Endodermal cell (in vitro differentiated cells): ENCODE results near the gene RIC1. TPM values are rescaled to one million over a fixed set of nuclear protein-coding genes. Genes with fewer than 3 reads are reported as not detected.

Experiments used
- DNase-seq: peaks from one replicate; pipeline ENCODE4 v3.0.0-alpha.2; 2017
- H3K27ac ChIP-seq: 2 replicates; pipeline ENCODE4 v1.5.1; 2013; ENCODE audit warnings: mild to moderate bottlenecking, low read depth, low read length, moderate library complexity
- H3K27me3 ChIP-seq: 2 replicates; pipeline ENCODE4 v1.6.1; 2013; ENCODE audit warnings: mild to moderate bottlenecking, low read length, moderate library complexity; ENCODE audit not compliant: insufficient read depth, control insufficient read depth, poor library complexity, severe bottlenecking
- H3K36me3 ChIP-seq: 2 replicates; pipeline ENCODE4 v1.7.0; 2013; ENCODE audit warnings: mild to moderate bottlenecking, low read length, moderate library complexity; ENCODE audit not compliant: control insufficient read depth, insufficient read depth
- H3K4me1 ChIP-seq: one replicate; pipeline ENCODE4 v1.7.0; 2013; ENCODE audit warnings: low read length; ENCODE audit not compliant: control insufficient read depth, insufficient read depth
- H3K4me3 ChIP-seq: 2 replicates; pipeline ENCODE4 v1.5.1; 2013; ENCODE audit warnings: mild to moderate bottlenecking, low read length, moderate library complexity
- H3K9ac ChIP-seq: 2 replicates; pipeline ENCODE4 v1.6.1; 2013; ENCODE audit warnings: mild to moderate bottlenecking, low read length, moderate library complexity; ENCODE audit not compliant: poor library complexity, severe bottlenecking; ENCODE audit errors: extremely low read depth
- H3K9me3 ChIP-seq: 2 replicates; pipeline ENCODE4 v1.6.1; 2013; ENCODE audit warnings: mild to moderate bottlenecking, low read length, moderate library complexity; ENCODE audit not compliant: control insufficient read depth
- H3K27ac Mint-ChIP-seq: 2 replicates; pipeline ENCODE4 v1.8.0; 2020; ENCODE audit warnings: mixed read lengths
- H3K27me3 Mint-ChIP-seq: 2 replicates; pipeline ENCODE4 v1.8.0; 2021; ENCODE audit warnings: mild to moderate bottlenecking, mixed read lengths; ENCODE audit not compliant: insufficient read depth
- H3K36me3 Mint-ChIP-seq: 2 replicates; pipeline ENCODE4 v1.8.0; 2020; ENCODE audit warnings: low read depth, mixed read lengths
- H3K4me1 Mint-ChIP-seq: 2 replicates; pipeline ENCODE4 v1.8.0; 2020; ENCODE audit warnings: mixed read lengths
- H3K4me3 Mint-ChIP-seq: 2 replicates; pipeline ENCODE4 v1.8.0; 2020; ENCODE audit warnings: mild to moderate bottlenecking, moderate library complexity, mixed read lengths
- H3K9me3 Mint-ChIP-seq: 2 replicates; pipeline ENCODE4 v1.8.0; 2020; ENCODE audit warnings: mild to moderate bottlenecking, mixed read lengths
- WGBS, 2 experiments: methylation state at CpG; one replicate each; pipeline versions ENCODE4 v1.1.5 to v1.1.7; 2013; ENCODE audit warnings: missing lambda C conversion rate in 2 of 2, mixed read lengths in 1 of 2; ENCODE audit not compliant: insufficient coverage in 1 of 2, insufficient read length in 1 of 2; 5-methylcytosine and 5-hydroxymethylcytosine counted together
- total RNA-seq, 2 donors: library from RNA; stranded (reverse); fragmentation: NEBNext Ultra II Directional in 1 of 2; extraction: Animal tissue kit (Norgen Biotek cat#: 25700) in 1 of 2; gene quantifications; 2 replicates in 1 of 2; 3 replicates in 1 of 2; pipeline ENCODE4 v1.2.1, GENCODE V29; 2021
- TF ChIP-seq, protein P1 (sequence below): fragments of 200-600 bp; sonication (generic); conservative IDR thresholded peaks from 2 replicates; pipeline ENCODE4 v1.5.0; 2021; ENCODE audit warnings: antibody characterized with exemption, mild to moderate bottlenecking

The RIC1 gene
- total RNA-seq, 2 donors from 2014 or later, result 27.0 to 27.1 TPM

- H3K27me3 Mint-ChIP-seq, result no peaks in the 10 kb centered on the region
- H3K9me3 ChIP-seq, result no peaks in the 10 kb centered on the region
- TF ChIP-seq, protein P1, sequence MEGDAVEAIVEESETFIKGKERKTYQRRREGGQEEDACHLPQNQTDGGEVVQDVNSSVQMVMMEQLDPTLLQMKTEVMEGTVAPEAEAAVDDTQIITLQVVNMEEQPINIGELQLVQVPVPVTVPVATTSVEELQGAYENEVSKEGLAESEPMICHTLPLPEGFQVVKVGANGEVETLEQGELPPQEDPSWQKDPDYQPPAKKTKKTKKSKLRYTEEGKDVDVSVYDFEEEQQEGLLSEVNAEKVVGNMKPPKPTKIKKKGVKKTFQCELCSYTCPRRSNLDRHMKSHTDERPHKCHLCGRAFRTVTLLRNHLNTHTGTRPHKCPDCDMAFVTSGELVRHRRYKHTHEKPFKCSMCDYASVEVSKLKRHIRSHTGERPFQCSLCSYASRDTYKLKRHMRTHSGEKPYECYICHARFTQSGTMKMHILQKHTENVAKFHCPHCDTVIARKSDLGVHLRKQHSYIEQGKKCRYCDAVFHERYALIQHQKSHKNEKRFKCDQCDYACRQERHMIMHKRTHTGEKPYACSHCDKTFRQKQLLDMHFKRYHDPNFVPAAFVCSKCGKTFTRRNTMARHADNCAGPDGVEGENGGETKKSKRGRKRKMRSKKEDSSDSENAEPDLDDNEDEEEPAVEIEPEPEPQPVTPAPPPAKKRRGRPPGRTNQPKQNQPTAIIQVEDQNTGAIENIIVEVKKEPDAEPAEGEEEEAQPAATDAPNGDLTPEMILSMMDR, result no peak
- H3K9me3 Mint-ChIP-seq, result no peaks in the 10 kb centered on the region
- H3K4me1 Mint-ChIP-seq, result no peaks in the 10 kb centered on the region
- no peak overlapping the region for H3K9ac ChIP-seq
- WGBS, 2 experiments, result 80 to 95% methylated on average over 1 to 2 of the region's 2 CpGs
- peaks cover 24% of the 10 kb centered on the region for H3K36me3 ChIP-seq
- H3K27ac Mint-ChIP-seq, result no peak overlapping the region
- no peak overlapping the region for H3K4me3 Mint-ChIP-seq
- H3K27me3 ChIP-seq, result no peaks in the 10 kb centered on the region
- no peak for DNase-seq
- H3K27ac ChIP-seq, result no peak overlapping the region
- peaks cover 4% of the 10 kb centered on the region for H3K36me3 Mint-ChIP-seq
- no peaks in the 10 kb centered on the region for H3K4me1 ChIP-seq
- H3K4me3 ChIP-seq, result no peak overlapping the region
Measured at GRCh38 chr9:5696884-5697283, 68.0 kb downstream of the RIC1 start.

DNA sequence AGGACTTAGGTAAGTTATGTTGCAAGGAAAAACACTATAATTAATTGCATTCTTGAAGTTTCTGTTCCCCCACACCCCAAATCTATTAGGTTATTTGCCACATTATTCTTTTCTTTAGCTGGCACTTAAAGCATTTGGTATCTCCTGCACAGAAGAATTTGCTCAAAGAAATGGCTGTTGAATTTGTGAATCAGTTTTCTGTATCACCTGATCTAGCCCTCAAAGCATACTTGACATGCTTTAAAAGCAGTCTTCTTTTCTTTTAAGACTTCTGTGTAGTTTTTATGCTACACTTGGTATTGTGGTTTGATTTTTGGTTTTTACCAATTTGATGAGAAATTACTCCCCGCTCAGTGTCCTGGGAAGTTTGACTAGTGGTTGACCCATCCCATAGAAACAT is 69.1 kb downstream of the RIC1 start:
- Histone ChIP-seq H3K9me3 (no peaks in the 10 kb centered on the region), H3K9ac (no peak overlapping the region), H3K4me3 (no peak overlapping the region), H3K27ac (no peak overlapping the region), H3K27me3 (no peaks in the 10 kb centered on the region), H3K36me3 (peaks cover 27% of the 10 kb centered on the region), H3K4me1 (no peaks in the 10 kb centered on the region)
- Mint-ChIP-seq H3K4me1 (no peaks in the 10 kb centered on the region), H3K27ac (no peak overlapping the region), H3K36me3 (peaks cover 13% of the 10 kb centered on the region), H3K4me3 (no peak overlapping the region), H3K27me3 (no peaks in the 10 kb centered on the region), H3K9me3 (peaks cover 2% of the 10 kb centered on the region)
- no peak for DNase-seq
- 100% methylated on average over 1 of the region's 1 CpG; no CpG with 5 or more reads in 1 of the 2 experiments for WGBS, 2 experiments
- TF ChIP-seq, protein P1, result no peak

DNA sequence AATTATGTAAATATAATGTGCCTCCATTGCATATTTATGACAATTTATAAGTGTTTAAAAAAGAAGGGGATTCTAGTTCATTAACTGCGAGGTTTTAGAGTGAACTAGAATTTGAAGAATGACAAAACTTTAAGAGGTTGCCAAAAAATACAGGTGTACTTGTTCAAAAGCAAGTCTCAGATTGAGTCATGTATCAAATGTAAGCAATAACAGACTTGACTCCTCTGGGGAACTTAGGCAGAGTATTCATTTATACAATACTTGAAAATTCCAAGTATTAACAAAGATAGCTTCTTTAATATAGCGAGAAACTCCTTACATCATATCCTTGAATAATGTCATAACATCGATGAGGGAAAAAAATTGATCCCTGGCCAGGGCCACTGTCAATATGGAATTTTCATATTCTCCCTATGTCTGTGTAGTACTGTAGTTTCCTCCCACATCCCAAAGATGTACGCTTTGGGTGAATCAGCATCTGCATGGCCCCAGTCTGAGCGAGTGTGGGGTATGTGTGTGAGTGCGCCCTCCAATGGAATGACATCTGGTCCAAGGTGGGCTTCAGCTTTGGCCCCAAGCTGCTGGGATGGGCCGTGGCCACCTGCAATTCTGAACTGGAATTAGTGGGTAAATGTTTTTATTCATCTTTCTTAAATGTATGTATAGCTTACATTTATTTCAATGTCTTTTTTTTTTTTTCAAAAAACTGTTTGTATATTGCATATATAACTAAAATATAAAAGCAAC is 70.1 kb downstream of the RIC1 start:
- no peaks in the 10 kb centered on the region for H3K27me3 Mint-ChIP-seq
- H3K4me3 Mint-ChIP-seq, result no peak overlapping the region
- TF ChIP-seq, protein P1, result no peak
- no peak overlapping the region for H3K4me3 ChIP-seq
- peaks cover 16% of the 10 kb centered on the region for H3K36me3 Mint-ChIP-seq
- no peaks in the 10 kb centered on the region for H3K4me1 Mint-ChIP-seq
- 97 to 100% methylated on average over 1 to 7 of the region's 7 CpGs for WGBS, 2 experiments
- no peak overlapping the region for H3K27ac ChIP-seq
- no peak for DNase-seq
- H3K9ac ChIP-seq, result no peak overlapping the region
- H3K9me3 Mint-ChIP-seq, result peaks cover 2% of the 10 kb centered on the region
- H3K27me3 ChIP-seq, result no peaks in the 10 kb centered on the region
- H3K4me1 ChIP-seq, result no peaks in the 10 kb centered on the region
- H3K27ac Mint-ChIP-seq, result no peak overlapping the region
- peaks cover 29% of the 10 kb centered on the region for H3K36me3 ChIP-seq
- H3K9me3 ChIP-seq, result no peaks in the 10 kb centered on the region
